Uterus (tissue), 4 donors: ENCODE data around the gene ARHGEF11. TPM values are rescaled to one million over a fixed set of nuclear protein-coding genes. Genes with fewer than 3 reads are reported as not detected.

Experiments
- DNase-seq, 2 donors: peaks; one replicate each; pipeline ENCODE4 v3.0.0-alpha.2; 2019 to 2020
- H3K27ac ChIP-seq, 2 donors: fragments of 200-600 bp; sonication (generic); 1 replicate in 1 of 2; 2 replicates in 1 of 2; pipeline ENCODE4 v1.5.1; 2016 to 2018
- H3K27me3 ChIP-seq, 2 donors: fragments of 200-600 bp; sonication (generic); one replicate each; pipeline ENCODE4 v1.5.1; 2018 to 2019; ENCODE audit warnings: control low read depth in 1 of 2
- H3K36me3 ChIP-seq, 2 donors: fragments of 200-600 bp; sonication (generic); one replicate each; pipeline ENCODE4 v1.5.1; 2019; ENCODE audit warnings: control low read depth in 1 of 2
- H3K4me1 ChIP-seq, 2 donors: fragments of 200-600 bp; sonication (generic); one replicate each; pipeline ENCODE4 v1.5.1; 2018 to 2019; ENCODE audit warnings: control low read depth in 1 of 2
- H3K4me3 ChIP-seq, 2 donors: fragments of 200-600 bp; sonication (generic); 1 replicate in 1 of 2; 2 replicates in 1 of 2; pipeline ENCODE4 v1.5.1; 2018 to 2019; ENCODE audit warnings: mild to moderate bottlenecking in 1 of 2
- H3K9me3 ChIP-seq, 2 donors: fragments of 200-600 bp; sonication (generic); one replicate each; pipeline ENCODE4 v1.5.1; 2019; ENCODE audit warnings: control low read depth in 1 of 2
- POLR2A ChIP-seq, 2 donors: fragments of 450-650 bp; IDR thresholded peaks; one replicate each; pipeline ENCODE4 v1.6.1; 2016; ENCODE audit warnings: antibody characterized with exemption in 2 of 2, mild to moderate bottlenecking in 1 of 2, moderate library complexity in 1 of 2
- intact Hi-C: fragments of 100-400 bp; cut with DNase I; formaldehyde crosslinking; loops from one replicate; pipeline ENCODE4 v1.15.1; 2023; ENCODE audit warnings: low total_unique reads
- total RNA-seq, 4 donors: library from RNA; depleted of rRNA in 3 of 4; stranded (reverse); fragments of >200 nt in 3 of 4; gene quantifications; one replicate each; pipeline versions ENCODE4 v1.1.0 to v1.2.4, GENCODE V29; 2014 to 2023
- TF ChIP-seq, protein P1 (sequence below), 4 experiments: fragments of 200-600 bp in 2 of 4; fragments of 450-650 bp in 2 of 4; sonication (generic) in 2 of 4; IDR thresholded peaks; one replicate each; pipeline ENCODE4 v1.5.1; 2016 to 2019; ENCODE audit warnings: antibody characterized with exemption in 4 of 4, mild to moderate bottlenecking in 2 of 4, moderate library complexity in 1 of 4
- donor health status: DM: yes; HTN: yes; CAD: no.

Gene ARHGEF11
- total RNA-seq, 4 donors from 2014 or later: 28.2 to 65.3 (median 40.5) TPM

DNA sequence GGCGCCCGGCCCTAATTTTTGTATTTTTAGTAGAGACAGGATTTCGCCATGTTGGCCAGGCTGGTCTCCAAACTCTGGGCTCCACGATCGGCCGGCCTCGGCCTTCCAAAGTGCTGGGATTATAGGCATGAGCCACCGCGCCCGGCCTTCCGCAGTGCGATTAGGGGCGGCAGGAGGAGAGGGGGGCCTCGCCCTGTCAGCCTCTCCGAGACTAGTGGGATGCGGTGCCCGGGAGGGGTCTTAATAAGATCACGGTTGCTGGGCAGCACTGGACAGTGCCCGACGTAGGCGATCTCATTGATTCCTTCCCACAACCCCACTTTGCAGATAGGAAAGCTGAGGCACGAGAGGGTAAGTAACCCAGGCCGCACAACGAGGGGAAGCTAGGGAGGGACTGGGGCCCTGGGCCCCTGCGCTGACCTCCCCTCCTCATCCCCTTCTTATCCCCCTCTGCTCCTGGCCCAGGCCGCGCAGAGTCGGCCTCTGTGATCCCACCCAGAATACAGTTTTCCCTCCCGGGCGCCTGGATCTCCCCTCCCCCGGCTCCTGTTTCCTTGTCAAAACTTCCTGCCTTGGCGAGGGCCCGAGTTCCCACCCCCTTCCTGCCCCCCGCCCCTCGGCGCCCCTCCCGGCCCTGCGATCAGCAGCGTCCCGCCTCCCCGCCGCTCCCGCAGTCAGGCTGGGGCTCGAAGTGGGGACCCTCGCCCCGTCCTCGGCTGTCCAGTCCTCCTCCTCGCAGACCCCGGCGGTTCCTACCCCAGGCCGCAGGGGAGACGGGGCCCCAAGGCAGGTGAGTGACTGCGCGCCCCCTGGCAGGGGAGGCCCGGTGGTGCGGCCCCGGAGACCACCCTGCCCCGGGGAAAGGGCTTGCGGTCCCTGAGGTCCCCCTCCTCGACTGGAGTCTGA, 152.2 kb downstream of the ARHGEF11 start, which contains the start of gene PEAR1:
Gene PEAR1 (plus strand): TSS at position 671 of the 906 bp plus-strand sequence. CDS start 10,209 bp downstream, outside the sequence.
- TF ChIP-seq POLR2A (IDR thresholded peaks at IDR 0.05): peak; percentile 38 to 53
- TF ChIP-seq, protein P1, sequence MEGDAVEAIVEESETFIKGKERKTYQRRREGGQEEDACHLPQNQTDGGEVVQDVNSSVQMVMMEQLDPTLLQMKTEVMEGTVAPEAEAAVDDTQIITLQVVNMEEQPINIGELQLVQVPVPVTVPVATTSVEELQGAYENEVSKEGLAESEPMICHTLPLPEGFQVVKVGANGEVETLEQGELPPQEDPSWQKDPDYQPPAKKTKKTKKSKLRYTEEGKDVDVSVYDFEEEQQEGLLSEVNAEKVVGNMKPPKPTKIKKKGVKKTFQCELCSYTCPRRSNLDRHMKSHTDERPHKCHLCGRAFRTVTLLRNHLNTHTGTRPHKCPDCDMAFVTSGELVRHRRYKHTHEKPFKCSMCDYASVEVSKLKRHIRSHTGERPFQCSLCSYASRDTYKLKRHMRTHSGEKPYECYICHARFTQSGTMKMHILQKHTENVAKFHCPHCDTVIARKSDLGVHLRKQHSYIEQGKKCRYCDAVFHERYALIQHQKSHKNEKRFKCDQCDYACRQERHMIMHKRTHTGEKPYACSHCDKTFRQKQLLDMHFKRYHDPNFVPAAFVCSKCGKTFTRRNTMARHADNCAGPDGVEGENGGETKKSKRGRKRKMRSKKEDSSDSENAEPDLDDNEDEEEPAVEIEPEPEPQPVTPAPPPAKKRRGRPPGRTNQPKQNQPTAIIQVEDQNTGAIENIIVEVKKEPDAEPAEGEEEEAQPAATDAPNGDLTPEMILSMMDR (IDR thresholded peaks at IDR 0.05): no peak

DNA sequence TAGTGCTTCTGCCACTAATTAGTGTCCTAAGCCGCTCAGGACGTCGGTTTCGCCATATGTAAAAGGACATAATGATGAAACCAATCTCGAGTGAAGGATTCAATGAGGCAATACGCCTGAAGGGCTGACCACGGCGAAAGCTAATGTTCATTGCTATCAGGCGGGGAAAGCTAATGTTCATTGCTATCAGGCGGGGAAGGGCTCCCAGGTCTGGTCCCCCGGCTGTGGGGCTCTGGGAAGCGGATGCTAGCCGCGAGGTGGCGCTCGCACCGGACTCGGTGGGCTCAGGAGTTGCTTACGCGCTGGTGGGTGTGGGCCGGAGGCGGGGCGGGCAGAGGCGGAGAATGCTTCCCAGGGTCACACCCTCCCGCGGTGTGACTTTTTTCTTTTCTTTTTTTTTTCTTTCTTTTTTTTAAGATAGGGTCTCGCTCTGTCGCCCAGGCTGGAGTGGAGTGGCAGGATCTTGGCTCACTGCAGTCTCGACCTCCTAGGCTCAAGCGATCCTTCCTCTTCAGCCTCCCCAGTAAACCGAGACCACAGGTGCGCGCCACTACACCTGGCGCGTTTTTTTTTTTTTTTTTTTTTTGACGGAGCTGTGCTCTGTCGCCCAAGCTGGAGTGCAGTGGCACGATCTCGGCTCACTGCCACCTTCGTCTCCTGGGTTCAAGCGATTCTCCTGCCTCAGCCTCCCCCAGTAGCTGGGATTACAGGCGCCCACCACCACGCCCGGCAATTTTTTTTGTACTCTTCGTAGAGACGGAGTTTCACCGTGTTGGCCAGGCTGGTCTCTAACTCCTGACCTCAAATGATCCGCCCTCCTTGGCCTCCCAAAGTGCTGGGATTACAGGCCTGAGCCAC, 153.1 kb downstream of the ARHGEF11 start:
- intact Hi-C loops: no loop called here
- DNase-seq: peak; percentile 93
- peaks cover 0 to 12% of the 10 kb centered on the region in 2 donors for H3K4me1 ChIP-seq
- H3K4me3 ChIP-seq: peak overlapping the region in 1 of 2 donors; percentile 43
- peaks cover 0 to 4% of the 10 kb centered on the region in 2 donors for H3K27me3 ChIP-seq
- H3K36me3 ChIP-seq: no peaks in the 10 kb centered on the region
- TF ChIP-seq, protein P1 (IDR thresholded peaks at IDR 0.05): peak; percentile 81 to 91 (median 88)
- no peak for TF ChIP-seq POLR2A (IDR thresholded peaks at IDR 0.05)
- peak overlapping the region; percentile 90 to 97 for H3K27ac ChIP-seq
- H3K9me3 ChIP-seq: no peaks in the 10 kb centered on the region

More for the DNA sequence above, 152.2 kb downstream of the ARHGEF11 start, which contains the start of gene PEAR1:
- no peaks in the 10 kb centered on the region for H3K9me3 ChIP-seq
- no peaks in the 10 kb centered on the region for H3K36me3 ChIP-seq
- peak within 1 kb of the TSS; percentile 43 to 53 for H3K4me3 ChIP-seq
- peak; percentile 70 to 72 for DNase-seq
- intact Hi-C loops: no loop called here
- H3K27me3 ChIP-seq: peaks cover 0 to 4% of the 10 kb centered on the region in 2 donors
- peaks cover 0 to 12% of the 10 kb centered on the region in 2 donors for H3K4me1 ChIP-seq
- H3K27ac ChIP-seq: peak within 1 kb of the TSS; percentile 90 to 97

DNA sequence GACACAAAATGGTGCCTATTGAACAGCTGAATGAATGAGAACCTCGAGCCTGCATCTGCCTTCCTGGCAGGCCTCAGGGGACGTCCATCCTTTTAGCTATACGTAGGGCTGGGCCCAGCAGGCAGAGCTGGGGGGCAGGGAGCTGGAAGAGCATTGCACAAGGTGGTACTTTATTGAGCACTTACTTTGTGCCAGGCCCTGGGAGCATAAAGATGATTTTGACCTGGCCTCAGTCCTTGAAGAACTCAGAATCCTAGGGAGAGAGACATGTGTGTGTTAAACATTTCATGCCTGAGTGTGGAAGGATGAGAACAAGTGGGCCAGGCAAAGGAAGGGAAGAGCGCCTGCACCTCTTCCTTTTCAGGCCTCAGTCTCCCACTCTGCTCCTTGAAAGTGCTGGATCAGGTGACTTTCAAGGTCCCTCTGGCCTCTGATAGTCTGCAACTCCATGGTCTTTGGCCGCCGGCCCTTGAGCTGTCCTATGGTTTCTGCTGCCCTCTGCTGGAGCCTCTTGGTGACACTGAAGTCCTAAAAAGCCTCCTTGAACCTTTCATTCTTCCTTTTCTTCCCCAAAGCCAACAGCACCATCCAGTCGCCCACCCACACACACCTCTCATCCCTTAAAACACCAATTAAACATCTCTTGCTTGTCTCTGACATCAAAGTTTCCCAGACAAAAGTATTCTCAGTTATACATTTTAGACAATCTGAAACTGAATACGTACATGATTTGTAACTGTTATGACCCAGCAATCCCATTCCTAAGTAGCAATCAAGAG, 155.6 kb downstream of the ARHGEF11 start:
- Histone ChIP-seq H3K4me3 (no peak overlapping the region), H3K27me3 (peaks cover 0 to 4% of the 10 kb centered on the region in 2 donors), H3K9me3 (no peaks in the 10 kb centered on the region), H3K4me1 (peaks cover 0 to 6% of the 10 kb centered on the region in 2 donors), H3K36me3 (no peaks in the 10 kb centered on the region), H3K27ac (no peak overlapping the region)
- intact Hi-C loops: loop anchor here (10.0 kb wide), 1 partner anchor 195 kb away; no protein-coding TSS in a partner anchor
- peak; percentile 81 for DNase-seq
- no peak for TF ChIP-seq POLR2A (IDR thresholded peaks at IDR 0.05)
- TF ChIP-seq, protein P1 (IDR thresholded peaks at IDR 0.05): peak; percentile 70 to 85 (median 72)

DNA sequence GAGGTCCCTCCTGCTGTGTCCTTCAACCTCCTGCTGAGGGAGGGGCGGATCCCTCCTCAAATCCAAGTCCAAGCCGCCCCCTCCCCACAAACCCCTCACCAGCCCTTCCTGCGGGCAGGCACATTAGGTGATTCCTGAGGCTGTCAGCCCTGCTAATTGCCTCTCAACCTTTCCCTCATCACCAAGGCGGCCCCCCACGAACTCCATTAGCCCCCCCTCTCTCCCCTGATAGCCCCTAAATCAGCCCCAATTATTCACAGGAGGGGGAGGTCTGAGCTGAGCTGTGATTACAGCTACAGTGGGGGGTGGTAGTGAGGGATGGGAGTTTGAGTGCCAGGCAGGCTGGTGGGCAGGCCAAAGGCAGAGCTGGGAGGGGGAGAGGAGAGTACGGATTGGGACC, 157.8 kb downstream of the ARHGEF11 start:
- H3K9me3 ChIP-seq: no peaks in the 10 kb centered on the region
- no peaks in the 10 kb centered on the region for H3K36me3 ChIP-seq
- no peak for TF ChIP-seq POLR2A (IDR thresholded peaks at IDR 0.05)
- TF ChIP-seq, protein P1 (IDR thresholded peaks at IDR 0.05): no peak
- H3K27ac ChIP-seq: no peak overlapping the region
- intact Hi-C loops: loop anchor here (10.0 kb wide), 1 partner anchor 193 kb away; no protein-coding TSS in a partner anchor
- H3K27me3 ChIP-seq: no peaks in the 10 kb centered on the region
- DNase-seq: no peak
- H3K4me3 ChIP-seq: no peak overlapping the region
- H3K4me1 ChIP-seq: peaks cover 0 to under 1% of the 10 kb centered on the region in 2 donors
